Ishikawa (cell line): ENCODE data around the gene HMGXB3.

Experiments used
- CEBPB ChIP-seq: IDR thresholded peaks from 2 replicates; pipeline ENCODE4 v1.6.1; 2012
- CREB1 ChIP-seq: IDR thresholded peaks from 2 replicates; pipeline ENCODE4 v1.6.1; 2012; ENCODE audit warnings: low read depth
- EGR1 ChIP-seq: IDR thresholded peaks from 2 replicates; pipeline ENCODE4 v1.6.1; 2012
- EP300 ChIP-seq: IDR thresholded peaks from 2 replicates; pipeline ENCODE4 v1.6.1; 2012; ENCODE audit warnings: borderline replicate concordance
- FOXM1 ChIP-seq: IDR thresholded peaks from 2 replicates; pipeline ENCODE4 v1.6.1; 2012; ENCODE audit warnings: low read depth, borderline replicate concordance
- NFIC ChIP-seq: IDR thresholded peaks from 2 replicates; pipeline ENCODE4 v1.6.1; 2012
- RAD21 ChIP-seq: IDR thresholded peaks from 2 replicates; pipeline ENCODE4 v1.6.1; 2012; ENCODE audit warnings: low read depth
- TAF1 ChIP-seq: IDR thresholded peaks from 2 replicates; pipeline ENCODE4 v1.6.1; 2012; ENCODE audit warnings: low read depth, mild to moderate bottlenecking
- TCF12 ChIP-seq: IDR thresholded peaks from 2 replicates; pipeline ENCODE4 v1.6.1; 2012; ENCODE audit warnings: low read depth
- TEAD4 ChIP-seq: IDR thresholded peaks from 2 replicates; pipeline ENCODE4 v1.6.1; 2012
- YY1 ChIP-seq: IDR thresholded peaks from 2 replicates; pipeline ENCODE4 v1.6.1; 2012; ENCODE audit warnings: low read depth
- ZBTB7A ChIP-seq: IDR thresholded peaks from 2 replicates; pipeline ENCODE4 v1.6.1; 2012; ENCODE audit warnings: low read depth
- TF ChIP-seq, protein P1 (sequence below): IDR thresholded peaks from 2 replicates; pipeline ENCODE4 v1.6.1; 2012
- TF ChIP-seq, protein P2 (sequence below): IDR thresholded peaks from 2 replicates; pipeline ENCODE4 v1.6.1; 2012
- TF ChIP-seq, protein P3 (sequence below): IDR thresholded peaks from 2 replicates; pipeline ENCODE4 v1.6.1; 2012; ENCODE audit warnings: low read depth, mild to moderate bottlenecking

HMGXB3 gene

DNA sequence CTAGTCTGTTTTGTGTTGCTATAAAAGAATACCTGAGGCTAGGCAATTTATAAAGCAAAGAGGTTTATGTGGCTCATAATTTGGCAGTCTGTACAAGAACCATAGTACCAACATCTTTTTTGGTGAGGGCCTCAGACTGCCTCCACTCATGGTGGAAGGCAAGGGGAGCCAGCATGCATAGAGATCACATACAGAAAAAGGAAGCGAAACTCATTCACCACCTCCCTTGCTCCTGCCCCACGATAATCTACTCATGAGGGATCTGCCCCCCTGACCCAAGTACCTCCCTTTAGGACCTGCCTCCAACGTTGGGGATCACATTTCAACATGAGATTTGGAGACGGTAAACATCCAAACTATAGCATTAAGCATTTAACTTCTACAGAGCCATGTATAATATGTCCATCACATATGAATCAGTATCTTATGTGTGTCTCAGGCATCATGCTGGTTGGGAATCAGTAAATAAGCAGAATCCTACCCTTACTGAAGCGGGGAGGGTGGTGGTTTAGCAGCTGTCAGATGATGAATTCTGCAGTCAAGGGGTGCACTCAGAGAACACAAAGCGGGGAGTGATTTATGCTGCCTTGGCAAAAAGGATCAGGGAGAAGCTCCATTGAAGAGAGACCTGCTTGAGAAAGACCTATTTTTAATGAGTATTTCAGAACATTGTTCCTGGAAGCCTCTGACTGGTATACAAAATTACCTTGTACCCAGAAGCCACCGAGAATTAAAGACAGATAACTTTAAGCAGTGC, 34.8 kb downstream of the HMGXB3 start:
- TF ChIP-seq FOXM1 (no peak), YY1 (no peak), CREB1 (no peak), TCF12 (no peak), RAD21 (no peak), TAF1 (no peak)

DNA sequence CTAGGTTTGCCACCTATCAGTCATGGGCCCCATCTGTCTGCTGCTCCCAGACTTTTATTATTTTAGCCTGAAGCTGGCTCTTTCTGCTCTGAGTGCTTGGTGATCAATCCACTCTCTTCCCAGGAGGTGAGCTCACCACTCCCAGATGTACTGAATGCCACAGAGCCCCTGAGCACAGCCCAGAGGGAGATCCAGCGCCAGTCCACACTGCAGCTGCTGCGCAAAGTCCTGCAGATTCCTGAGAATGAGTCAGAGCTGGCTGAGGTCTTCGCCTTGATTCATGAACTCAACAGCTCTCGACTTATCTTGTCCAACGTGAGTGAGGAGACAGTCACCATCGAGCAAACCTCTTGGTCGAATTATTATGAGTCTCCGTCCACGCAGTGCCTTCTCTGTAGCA, 36.0 kb downstream of the HMGXB3 start:
- no peak for TF ChIP-seq YY1
- TF ChIP-seq CEBPB, result no peak
- TF ChIP-seq ZBTB7A, result no peak
- no peak for TF ChIP-seq CREB1
- TF ChIP-seq FOXM1, result no peak
- TF ChIP-seq, protein P1, sequence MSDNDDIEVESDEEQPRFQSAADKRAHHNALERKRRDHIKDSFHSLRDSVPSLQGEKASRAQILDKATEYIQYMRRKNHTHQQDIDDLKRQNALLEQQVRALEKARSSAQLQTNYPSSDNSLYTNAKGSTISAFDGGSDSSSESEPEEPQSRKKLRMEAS, result no peak
- TF ChIP-seq, protein P2, sequence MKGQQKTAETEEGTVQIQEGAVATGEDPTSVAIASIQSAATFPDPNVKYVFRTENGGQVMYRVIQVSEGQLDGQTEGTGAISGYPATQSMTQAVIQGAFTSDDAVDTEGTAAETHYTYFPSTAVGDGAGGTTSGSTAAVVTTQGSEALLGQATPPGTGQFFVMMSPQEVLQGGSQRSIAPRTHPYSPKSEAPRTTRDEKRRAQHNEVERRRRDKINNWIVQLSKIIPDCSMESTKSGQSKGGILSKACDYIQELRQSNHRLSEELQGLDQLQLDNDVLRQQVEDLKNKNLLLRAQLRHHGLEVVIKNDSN, result no peak
- no peak for TF ChIP-seq EGR1
- no peak for TF ChIP-seq RAD21
- TF ChIP-seq EP300, result no peak
- TF ChIP-seq NFIC, result no peak
- no peak for TF ChIP-seq TCF12
- TF ChIP-seq, protein P3, sequence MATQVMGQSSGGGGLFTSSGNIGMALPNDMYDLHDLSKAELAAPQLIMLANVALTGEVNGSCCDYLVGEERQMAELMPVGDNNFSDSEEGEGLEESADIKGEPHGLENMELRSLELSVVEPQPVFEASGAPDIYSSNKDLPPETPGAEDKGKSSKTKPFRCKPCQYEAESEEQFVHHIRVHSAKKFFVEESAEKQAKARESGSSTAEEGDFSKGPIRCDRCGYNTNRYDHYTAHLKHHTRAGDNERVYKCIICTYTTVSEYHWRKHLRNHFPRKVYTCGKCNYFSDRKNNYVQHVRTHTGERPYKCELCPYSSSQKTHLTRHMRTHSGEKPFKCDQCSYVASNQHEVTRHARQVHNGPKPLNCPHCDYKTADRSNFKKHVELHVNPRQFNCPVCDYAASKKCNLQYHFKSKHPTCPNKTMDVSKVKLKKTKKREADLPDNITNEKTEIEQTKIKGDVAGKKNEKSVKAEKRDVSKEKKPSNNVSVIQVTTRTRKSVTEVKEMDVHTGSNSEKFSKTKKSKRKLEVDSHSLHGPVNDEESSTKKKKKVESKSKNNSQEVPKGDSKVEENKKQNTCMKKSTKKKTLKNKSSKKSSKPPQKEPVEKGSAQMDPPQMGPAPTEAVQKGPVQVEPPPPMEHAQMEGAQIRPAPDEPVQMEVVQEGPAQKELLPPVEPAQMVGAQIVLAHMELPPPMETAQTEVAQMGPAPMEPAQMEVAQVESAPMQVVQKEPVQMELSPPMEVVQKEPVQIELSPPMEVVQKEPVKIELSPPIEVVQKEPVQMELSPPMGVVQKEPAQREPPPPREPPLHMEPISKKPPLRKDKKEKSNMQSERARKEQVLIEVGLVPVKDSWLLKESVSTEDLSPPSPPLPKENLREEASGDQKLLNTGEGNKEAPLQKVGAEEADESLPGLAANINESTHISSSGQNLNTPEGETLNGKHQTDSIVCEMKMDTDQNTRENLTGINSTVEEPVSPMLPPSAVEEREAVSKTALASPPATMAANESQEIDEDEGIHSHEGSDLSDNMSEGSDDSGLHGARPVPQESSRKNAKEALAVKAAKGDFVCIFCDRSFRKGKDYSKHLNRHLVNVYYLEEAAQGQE, result no peak
- TF ChIP-seq TEAD4, result no peak
- no peak for TF ChIP-seq TAF1

DNA sequence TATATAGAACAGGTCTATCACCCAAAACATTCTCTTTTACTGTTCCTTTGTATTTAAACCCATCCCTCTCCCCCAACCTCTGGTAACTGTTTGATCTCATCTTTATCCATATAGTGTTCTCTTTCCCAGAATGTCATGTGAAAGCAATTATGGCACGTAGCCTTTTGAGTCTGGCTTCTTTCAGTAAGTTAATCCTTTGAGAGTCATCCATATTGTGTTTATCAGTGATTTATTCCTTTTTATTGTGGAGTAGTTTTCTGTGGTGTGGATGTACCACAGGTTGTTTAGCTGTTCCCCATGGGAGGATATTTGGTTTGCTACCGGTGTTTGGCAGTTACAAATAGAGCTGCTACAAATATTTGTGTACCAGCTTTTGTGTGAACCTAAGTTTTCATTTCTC, 38.0 kb downstream of the HMGXB3 start:
- TF ChIP-seq TAF1 (no peak), YY1 (no peak), CEBPB (no peak)
- TF ChIP-seq, protein P2, result no peak
- TF ChIP-seq, protein P3, result no peak

DNA sequence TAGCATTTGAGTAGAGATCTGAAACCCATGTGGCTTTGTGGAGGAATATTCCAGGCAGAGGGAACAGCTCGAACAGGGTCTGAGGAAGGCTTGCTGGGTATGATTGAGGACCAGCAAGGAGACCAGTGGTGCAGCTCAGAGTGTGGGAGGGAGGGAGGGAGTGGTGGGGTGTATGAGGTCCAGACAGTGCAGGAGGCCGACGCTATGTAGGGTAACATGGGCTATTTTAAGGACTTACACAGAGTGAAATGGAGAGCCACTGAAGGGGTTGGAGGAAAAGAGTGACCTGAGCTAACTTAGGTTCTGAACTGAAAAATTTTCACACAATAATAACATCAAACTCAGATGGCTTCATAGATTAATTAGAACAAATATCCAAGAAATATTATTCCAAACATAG, 41.9 kb downstream of the HMGXB3 start:
- TF ChIP-seq, protein P3, result no peak
- TF ChIP-seq YY1 (no peak), RAD21 (no peak), NFIC (no peak)
- TF ChIP-seq, protein P1, result no peak

DNA sequence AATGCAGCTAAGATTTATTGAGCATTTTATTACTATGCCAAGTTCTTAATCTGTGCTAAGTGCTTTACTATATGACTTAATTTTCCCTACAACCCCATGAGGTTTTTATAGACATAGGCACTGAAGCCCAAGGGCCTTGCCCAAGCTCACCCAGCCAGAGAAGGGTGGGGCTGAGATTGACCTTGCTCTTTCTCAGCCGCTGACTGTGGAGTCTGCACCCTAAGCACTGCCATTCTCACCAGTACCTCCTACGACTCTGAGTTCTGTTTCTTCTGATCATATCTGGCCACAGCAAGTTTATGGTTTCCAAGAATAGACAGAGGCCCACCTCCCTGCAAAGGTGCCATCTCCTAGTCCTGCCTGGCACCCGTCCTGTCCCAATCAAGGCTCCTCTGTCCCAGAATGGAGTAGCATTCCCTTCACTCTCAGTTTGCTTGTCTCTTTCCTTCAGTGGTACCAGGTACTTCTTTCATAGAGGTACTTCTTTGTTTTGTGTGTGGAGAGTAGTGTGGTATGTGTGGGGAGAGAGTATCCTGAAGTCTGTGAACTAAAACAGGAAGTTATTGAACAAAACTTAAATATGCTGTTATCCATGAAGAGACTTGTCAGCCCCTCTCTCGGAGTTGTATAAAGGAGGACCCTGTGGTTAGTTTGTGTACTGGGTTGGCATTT, 43.3 kb downstream of the HMGXB3 start:
- TF ChIP-seq, protein P2, result no peak
- TF ChIP-seq, protein P1, result no peak
- no peak for TF ChIP-seq CREB1
- no peak for TF ChIP-seq EGR1
- TF ChIP-seq TAF1, result no peak
- no peak for TF ChIP-seq TEAD4
- TF ChIP-seq ZBTB7A, result no peak
- TF ChIP-seq CEBPB, result no peak
- TF ChIP-seq NFIC, result no peak
- no peak for TF ChIP-seq TCF12
- no peak for TF ChIP-seq YY1
- TF ChIP-seq, protein P3, result no peak
- TF ChIP-seq FOXM1, result no peak
- TF ChIP-seq EP300, result no peak
- no peak for TF ChIP-seq RAD21
